Measurements from ENCODE around the gene PRMT3. TPM values are rescaled to one million over a fixed set of nuclear protein-coding genes. Genes with fewer than 3 reads are reported as not detected.
"Not testable (repeated sequence)": the region's sequence is repeated elsewhere in the genome, so short reads cannot be mapped to it uniquely, and the experiment has no call there.

The PRMT3 gene
- total RNA-seq, 1 experiment from 2014 or later: 23.6 TPM

GRCh38 chr11:20547411-20547810 lies 159.9 kb downstream of the PRMT3 start:
- Histone ChIP-seq H3K27me3 (ENCODE audit: insufficient read depth, low read depth) (peaks cover 15% of the 10 kb centered on the region; the same call in 1 of the 2 replicates), H2AFZ (no peak overlapping the region), H3K9me2 (ENCODE audit: insufficient read depth) (no peaks in the 10 kb centered on the region), H3K36me3 (ENCODE audit: low read depth) (no peaks in the 10 kb centered on the region), H3K9me3 (ENCODE audit: insufficient read depth, low read depth) (no peaks in the 10 kb centered on the region), H4K20me1 (ENCODE audit: insufficient read depth) (no peaks in the 10 kb centered on the region), H3K27ac (no peak overlapping the region), H3K79me2 (ENCODE audit: low read depth) (no peaks in the 10 kb centered on the region), H3K4me1 (replicated peaks; ENCODE audit: insufficient read depth) (no peaks in the 10 kb centered on the region), H3K4me3 (no peak overlapping the region), H3K4me2 (no peak overlapping the region), H3F3A (ENCODE audit: insufficient read depth, low read depth) (no peaks in the 10 kb centered on the region)
- BruUV-seq (replicated peaks): no TSS peak
- ChIA-PET CTCF (interaction anchor here (0.7 kb wide), 1 partner anchor 494 kb away, joined by 8 read pairs; no protein-coding TSS in a partner anchor), POLR2A (ENCODE audit: unreplicated experiment) (no interaction called here)
- DNase-seq: no peak
- intact Hi-C loops (cut with micrococcal nuclease; ENCODE audit: unreplicated experiment): no loop called here
- TF ChIP-seq EZH2 (IDR thresholded peaks at IDR 0.05; ENCODE audit: low read depth) (no peak), CTCF (conservative IDR thresholded peaks at IDR 0.05) (no peak)

GRCh38 chr11:20551096-20551495 lies 163.6 kb downstream of the PRMT3 start:
- ChIA-PET CTCF (no interaction called here), POLR2A (ENCODE audit: unreplicated experiment) (no interaction called here)
- 0 out of 2 replicates have a peak, but pooled peaks cover 3% of the 10 kb centered on the region for H3K27me3 ChIP-seq (ENCODE audit: insufficient read depth, low read depth)
- H3K79me2 ChIP-seq (ENCODE audit: low read depth): no peaks in the 10 kb centered on the region
- H3K27ac ChIP-seq: no peak overlapping the region
- no peaks in the 10 kb centered on the region for H3K9me2 ChIP-seq (ENCODE audit: insufficient read depth)
- no peaks in the 10 kb centered on the region for H3K4me1 ChIP-seq (replicated peaks; ENCODE audit: insufficient read depth)
- no peak for DNase-seq
- intact Hi-C loops (cut with micrococcal nuclease; ENCODE audit: unreplicated experiment): no loop called here
- no peaks in the 10 kb centered on the region; the same call in 1 of the 2 replicates for H3K9me3 ChIP-seq (ENCODE audit: insufficient read depth, low read depth)
- no TSS peak for BruUV-seq (replicated peaks)
- H4K20me1 ChIP-seq (ENCODE audit: insufficient read depth): no peaks in the 10 kb centered on the region
- H3K36me3 ChIP-seq (ENCODE audit: low read depth): no peaks in the 10 kb centered on the region
- TF ChIP-seq CTCF (conservative IDR thresholded peaks at IDR 0.05) (no peak), EZH2 (IDR thresholded peaks at IDR 0.05; ENCODE audit: low read depth) (no peak)
- H3K4me2 ChIP-seq: no peak overlapping the region
- H3K4me3 ChIP-seq: no peak overlapping the region
- H2AFZ ChIP-seq: no peak overlapping the region
- no peaks in the 10 kb centered on the region for H3F3A ChIP-seq (ENCODE audit: insufficient read depth, low read depth)

GRCh38 chr11:20555783-20556182 lies 168.3 kb downstream of the PRMT3 start:
- no peaks in the 10 kb centered on the region for H3F3A ChIP-seq (ENCODE audit: insufficient read depth, low read depth)
- H3K9me2 ChIP-seq (ENCODE audit: insufficient read depth): no peaks in the 10 kb centered on the region
- H3K36me3 ChIP-seq (ENCODE audit: low read depth): no peaks in the 10 kb centered on the region
- H4K20me1 ChIP-seq (ENCODE audit: insufficient read depth): no peaks in the 10 kb centered on the region
- no peak for DNase-seq
- TF ChIP-seq CTCF (conservative IDR thresholded peaks at IDR 0.05) (no peak), EZH2 (IDR thresholded peaks at IDR 0.05; ENCODE audit: low read depth) (no peak)
- intact Hi-C loops (cut with micrococcal nuclease; ENCODE audit: unreplicated experiment): no loop called here
- ChIA-PET CTCF (no interaction called here), POLR2A (ENCODE audit: unreplicated experiment) (no interaction called here)
- no peaks in the 10 kb centered on the region; the same call in 1 of the 2 replicates for H3K9me3 ChIP-seq (ENCODE audit: insufficient read depth, low read depth)
- H3K4me1 ChIP-seq (replicated peaks; ENCODE audit: insufficient read depth): no peaks in the 10 kb centered on the region
- no peak overlapping the region for H2AFZ ChIP-seq
- H3K4me3 ChIP-seq: no peak overlapping the region
- H3K27ac ChIP-seq: no peak overlapping the region
- H3K4me2 ChIP-seq: no peak overlapping the region
- no TSS peak for BruUV-seq (replicated peaks)
- H3K79me2 ChIP-seq (ENCODE audit: low read depth): no peaks in the 10 kb centered on the region
- H3K27me3 ChIP-seq (ENCODE audit: insufficient read depth, low read depth): peaks cover 16% of the 10 kb centered on the region; the same call in 1 of the 2 replicates

GRCh38 chr11:20556396-20556795 lies 168.9 kb downstream of the PRMT3 start:
- H4K20me1 ChIP-seq (ENCODE audit: insufficient read depth); H3F3A ChIP-seq (ENCODE audit: insufficient read depth, low read depth); H3K4me1 ChIP-seq (replicated peaks; ENCODE audit: insufficient read depth); H3K4me2 ChIP-seq; H3K36me3 ChIP-seq (ENCODE audit: low read depth); H3K27ac ChIP-seq; H3K79me2 ChIP-seq (ENCODE audit: low read depth); H3K9me3 ChIP-seq (ENCODE audit: insufficient read depth, low read depth); BruUV-seq (replicated peaks); POLR2A ChIA-PET (ENCODE audit: unreplicated experiment); CTCF ChIA-PET; DNase-seq; H3K4me3 ChIP-seq; H2AFZ ChIP-seq; intact Hi-C loops (cut with micrococcal nuclease; ENCODE audit: unreplicated experiment); H3K9me2 ChIP-seq (ENCODE audit: insufficient read depth): not testable (repeated sequence)
- H3K27me3 ChIP-seq (ENCODE audit: insufficient read depth, low read depth): peaks cover 14% of the 10 kb centered on the region; the same call in 1 of the 2 replicates

Data from PC-9 (cell line).